ENCODE results near the gene PEX14. TPM values are rescaled to one million over a fixed set of nuclear protein-coding genes. Genes with fewer than 3 reads are reported as not detected.
A peak's percentile ranks its signal among the peaks of the same experiment; 100 is the strongest.

Gene PEX14
- polyA plus RNA-seq, 1 donor (not counting 4 experiments of a cell fraction or from before 2014, with no cell fraction given): 8.4 TPM

GRCh38 chr1:10495952-10496351, 21.2 kb downstream of the PEX14 start:
- Histone ChIP-seq H3K27ac (ENCODE audit: control insufficient read depth, insufficient read depth, low read length) (peak overlapping the region; percentile 96), H4K20me1 (ENCODE audit: control insufficient read depth, extremely low read depth, insufficient read depth, low read length) (no peaks in the 10 kb centered on the region), H3K4me1 (ENCODE audit: control insufficient read depth, extremely low read depth, insufficient read depth, low read length) (peaks cover 22% of the 10 kb centered on the region), H3K9me1 (ENCODE audit: control insufficient read depth, extremely low read depth, insufficient read depth, low read length) (no peaks in the 10 kb centered on the region), H3K4me2 (ENCODE audit: control insufficient read depth, extremely low read depth, insufficient read depth, low read depth, low read length) (peak overlapping the region; percentile 86), H3K36me3 (ENCODE audit: control insufficient read depth in 2 of 2, extremely low read depth in 1 of 2, insufficient read depth in 2 of 2, low read length in 2 of 2) (peaks cover 2 to 8% of the 10 kb centered on the region in 2 experiments), H3K79me2 (ENCODE audit: control insufficient read depth, insufficient read depth, low read length) (peaks cover 71% of the 10 kb centered on the region), H2AFZ (ENCODE audit: control insufficient read depth, low read length) (peak overlapping the region; percentile 60), H3K27me3 (ENCODE audit: control insufficient read depth, extremely low read depth, insufficient read depth, low read length) (no peaks in the 10 kb centered on the region), H3K4me3 (ENCODE audit: control insufficient read depth in 2 of 3, extremely low read depth in 1 of 3, insufficient read depth in 2 of 3, low read depth in 1 of 3, low read length in 3 of 3) (peak overlapping the region in 2 of 3 experiments; percentile 30 to 52), H3K9me3 (ENCODE audit: control insufficient read depth, low read depth, low read length) (no peaks in the 10 kb centered on the region), H3K9ac (ENCODE audit: control insufficient read depth, extremely low read depth, insufficient read depth, low read length) (peak overlapping the region; percentile 86)
- dilution Hi-C loops (cut with MboI; ENCODE audit: extremely low pct_ligation_motif_present, low sequenced_read_pairs): no loop called here
- TF ChIP-seq EZH2 (IDR thresholded peaks at IDR 0.05; ENCODE audit: low read length): no peak
- TF ChIP-seq, protein P1, sequence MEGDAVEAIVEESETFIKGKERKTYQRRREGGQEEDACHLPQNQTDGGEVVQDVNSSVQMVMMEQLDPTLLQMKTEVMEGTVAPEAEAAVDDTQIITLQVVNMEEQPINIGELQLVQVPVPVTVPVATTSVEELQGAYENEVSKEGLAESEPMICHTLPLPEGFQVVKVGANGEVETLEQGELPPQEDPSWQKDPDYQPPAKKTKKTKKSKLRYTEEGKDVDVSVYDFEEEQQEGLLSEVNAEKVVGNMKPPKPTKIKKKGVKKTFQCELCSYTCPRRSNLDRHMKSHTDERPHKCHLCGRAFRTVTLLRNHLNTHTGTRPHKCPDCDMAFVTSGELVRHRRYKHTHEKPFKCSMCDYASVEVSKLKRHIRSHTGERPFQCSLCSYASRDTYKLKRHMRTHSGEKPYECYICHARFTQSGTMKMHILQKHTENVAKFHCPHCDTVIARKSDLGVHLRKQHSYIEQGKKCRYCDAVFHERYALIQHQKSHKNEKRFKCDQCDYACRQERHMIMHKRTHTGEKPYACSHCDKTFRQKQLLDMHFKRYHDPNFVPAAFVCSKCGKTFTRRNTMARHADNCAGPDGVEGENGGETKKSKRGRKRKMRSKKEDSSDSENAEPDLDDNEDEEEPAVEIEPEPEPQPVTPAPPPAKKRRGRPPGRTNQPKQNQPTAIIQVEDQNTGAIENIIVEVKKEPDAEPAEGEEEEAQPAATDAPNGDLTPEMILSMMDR (optimal IDR thresholded peaks at IDR 0.05 in 1 of 3, IDR thresholded peaks at IDR 0.05 in 1 of 3, conservative IDR thresholded peaks at IDR 0.05 in 1 of 3; ENCODE audit: extremely low read depth in 1 of 3, insufficient read depth in 2 of 3, low read length in 3 of 3): no peak
- DNase-seq (ENCODE audit: low read depth, low spot score): peak; percentile 91
- FAIRE-seq: peak; percentile 100

- peak overlapping the region; percentile 28 for H3K9ac ChIP-seq (ENCODE audit: control insufficient read depth, extremely low read depth, insufficient read depth, low read length)
- H3K9me1 ChIP-seq (ENCODE audit: control insufficient read depth, extremely low read depth, insufficient read depth, low read length): no peaks in the 10 kb centered on the region
- H3K79me2 ChIP-seq (ENCODE audit: control insufficient read depth, insufficient read depth, low read length): peaks cover 67% of the 10 kb centered on the region
- peaks cover 22% of the 10 kb centered on the region for H3K4me1 ChIP-seq (ENCODE audit: control insufficient read depth, extremely low read depth, insufficient read depth, low read length)
- no peak overlapping the region for H3K4me2 ChIP-seq (ENCODE audit: control insufficient read depth, extremely low read depth, insufficient read depth, low read depth, low read length)
- H3K36me3 ChIP-seq (ENCODE audit: control insufficient read depth in 2 of 2, extremely low read depth in 1 of 2, insufficient read depth in 2 of 2, low read length in 2 of 2): peaks cover 2 to 5% of the 10 kb centered on the region in 2 experiments
- no peaks in the 10 kb centered on the region for H3K27me3 ChIP-seq (ENCODE audit: control insufficient read depth, extremely low read depth, insufficient read depth, low read length)
- dilution Hi-C loops (cut with MboI; ENCODE audit: extremely low pct_ligation_motif_present, low sequenced_read_pairs): no loop called here
- no peak for TF ChIP-seq EZH2 (IDR thresholded peaks at IDR 0.05; ENCODE audit: low read length)
- TF ChIP-seq, protein P1 (optimal IDR thresholded peaks at IDR 0.05 in 1 of 3, IDR thresholded peaks at IDR 0.05 in 1 of 3, conservative IDR thresholded peaks at IDR 0.05 in 1 of 3; ENCODE audit: extremely low read depth in 1 of 3, insufficient read depth in 2 of 3, low read length in 3 of 3): no peak
- no peak for FAIRE-seq
- no peak for DNase-seq (ENCODE audit: low read depth, low spot score)
- no peaks in the 10 kb centered on the region for H3K9me3 ChIP-seq (ENCODE audit: control insufficient read depth, low read depth, low read length)
- no peak overlapping the region for H3K4me3 ChIP-seq (ENCODE audit: control insufficient read depth in 2 of 3, extremely low read depth in 1 of 3, insufficient read depth in 2 of 3, low read depth in 1 of 3, low read length in 3 of 3)
- no peaks in the 10 kb centered on the region for H4K20me1 ChIP-seq (ENCODE audit: control insufficient read depth, extremely low read depth, insufficient read depth, low read length)
- H2AFZ ChIP-seq (ENCODE audit: control insufficient read depth, low read length): no peak overlapping the region
- peak overlapping the region; percentile 49 for H3K27ac ChIP-seq (ENCODE audit: control insufficient read depth, insufficient read depth, low read length)
Measured at GRCh38 chr1:10497109-10497508, 22.4 kb downstream of the PEX14 start.

Measured in keratinocyte (primary cell).